GM19395 (cell line): ENCODE results near the gene CACNA1E.

Source experiments
- ATAC-seq: cut with Tn5 transposase; IDR thresholded peaks from one replicate; pipeline ENCODE4 v1.9.1; 2021; ENCODE audit warnings: mild to moderate bottlenecking, moderate library complexity; ENCODE audit not compliant: unreplicated experiment

CACNA1E gene

GRCh38 chr1:181483285-181484195 is at the start of gene CACNA1E:
CACNA1E (plus strand) TSS chr1:181483517; CDS start chr1:181483745, 228 bp downstream.
- no peak for ATAC-seq

- ATAC-seq = no peak
Measured at GRCh38 chr1:181433931-181434330, 49.4 kb upstream of the CACNA1E start.

DNA sequence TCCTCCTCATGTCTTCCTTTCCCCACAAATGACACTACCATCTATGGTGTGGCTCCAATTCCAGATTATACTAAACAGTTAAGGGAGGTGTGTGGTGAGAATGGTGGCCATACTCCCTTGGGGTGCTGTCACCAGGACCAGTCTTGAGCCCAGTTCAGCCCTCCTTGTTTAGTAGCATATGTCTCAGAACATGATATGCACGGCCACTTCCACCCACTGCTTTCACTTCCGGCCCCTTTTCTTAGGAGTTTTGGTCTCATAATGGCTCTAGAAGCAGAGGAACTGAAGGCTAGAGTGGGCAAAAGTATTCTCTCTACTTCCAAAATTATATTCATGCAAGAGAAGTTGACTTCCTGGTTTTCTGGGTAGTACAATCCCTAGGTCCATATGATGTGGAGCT is 45.3 kb upstream of the CACNA1E start:
- ATAC-seq = no peak

DNA sequence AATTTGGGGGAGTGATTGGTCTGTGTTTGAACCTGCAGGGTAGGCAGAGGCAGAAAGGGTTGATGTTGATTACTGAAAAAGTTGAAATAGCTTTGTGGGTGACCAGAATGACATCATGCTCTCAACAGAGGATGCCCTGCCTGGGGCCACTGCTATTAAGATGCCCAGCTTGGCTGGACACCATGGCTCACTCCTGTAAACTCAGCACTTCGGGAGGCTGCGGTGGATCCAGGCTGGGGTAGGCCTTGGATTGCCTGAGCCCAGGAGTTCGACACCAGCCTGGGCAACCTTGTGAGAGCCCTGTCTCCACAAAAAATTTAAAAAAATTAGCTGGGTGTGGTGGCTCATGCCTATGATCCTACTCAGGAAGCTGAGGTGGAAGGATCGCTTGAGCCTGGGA is 42.8 kb upstream of the CACNA1E start:
- no peak for ATAC-seq

GRCh38 chr1:181442181-181442525 is 41.2 kb upstream of the CACNA1E start:
- ATAC-seq = no peak

GRCh38 chr1:181443231-181443853 is 40.0 kb upstream of the CACNA1E start:
- ATAC-seq = no peak

- no peak for ATAC-seq
Measured at GRCh38 chr1:181445436-181445835, 37.9 kb upstream of the CACNA1E start.

DNA sequence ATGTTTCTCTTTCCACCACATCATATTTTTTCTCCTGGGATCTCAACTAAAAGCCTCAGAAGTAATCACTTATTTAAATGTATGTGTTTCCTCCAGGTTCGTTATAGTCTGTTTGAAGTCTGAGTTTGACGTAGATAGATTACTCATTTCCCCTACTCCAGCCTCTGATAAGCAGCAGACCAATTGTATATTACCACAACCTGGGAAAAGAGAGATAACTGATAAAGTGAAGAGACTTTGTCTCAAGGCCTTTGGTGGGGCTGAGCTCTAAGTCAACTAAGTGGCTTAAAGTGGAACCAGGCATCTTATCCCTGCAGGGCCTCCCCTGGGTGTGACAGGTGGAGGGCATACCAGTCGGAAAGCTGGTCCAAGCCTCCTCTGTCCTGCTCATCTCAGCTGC is 34.9 kb upstream of the CACNA1E start:
- no peak for ATAC-seq

GRCh38 chr1:181451661-181452230 is 31.6 kb upstream of the CACNA1E start:
- ATAC-seq = no peak

- no peak for ATAC-seq
Measured at GRCh38 chr1:181452746-181453145, 30.6 kb upstream of the CACNA1E start.

- no peak for ATAC-seq
Measured at GRCh38 chr1:181453541-181454201, 29.6 kb upstream of the CACNA1E start.

DNA sequence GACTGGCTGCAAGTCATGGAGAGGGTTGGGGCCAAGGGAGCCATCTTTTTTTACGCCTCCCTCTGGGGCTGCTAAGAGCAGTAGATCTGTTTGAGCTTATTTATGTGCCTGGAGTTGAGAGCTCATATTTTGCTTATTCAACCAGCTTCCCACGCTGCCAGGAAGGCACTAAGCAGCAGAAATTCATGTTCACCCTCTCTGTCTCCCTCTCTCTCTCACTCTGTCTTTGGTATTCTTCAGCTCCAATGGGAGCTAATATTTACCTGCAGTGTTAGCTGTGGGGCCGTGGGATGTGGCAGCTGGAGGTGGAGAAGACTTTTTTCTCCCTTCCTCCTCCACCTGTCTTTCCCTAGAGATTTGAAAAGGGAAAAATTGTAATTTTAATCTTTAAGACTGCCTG is 26.8 kb upstream of the CACNA1E start:
- no peak for ATAC-seq

- no peak for ATAC-seq
Measured at GRCh38 chr1:181458419-181458818, 24.9 kb upstream of the CACNA1E start.

GRCh38 chr1:181459067-181459466 is 24.2 kb upstream of the CACNA1E start:
- ATAC-seq = no peak

GRCh38 chr1:181469829-181470228 is 13.5 kb upstream of the CACNA1E start:
- ATAC-seq = no peak

DNA sequence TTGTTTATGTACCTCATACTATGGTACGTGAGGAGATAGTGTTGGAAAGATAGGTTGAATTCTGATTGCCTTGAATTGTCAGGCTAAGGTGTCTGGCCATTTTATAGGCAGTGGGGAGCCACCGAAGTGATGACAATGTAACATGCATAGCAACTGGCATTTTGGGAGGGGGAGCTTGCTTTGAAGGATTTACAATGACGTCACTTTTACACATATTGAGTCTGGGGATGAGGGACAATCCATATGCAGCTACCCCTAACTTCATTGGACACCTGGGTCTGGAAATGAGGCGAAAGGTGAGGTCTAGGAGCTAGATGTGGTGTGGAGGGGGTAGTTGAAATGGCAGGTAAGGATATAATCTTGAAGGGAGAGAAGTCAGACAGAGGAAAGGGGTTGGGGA is 7.7 kb upstream of the CACNA1E start:
- ATAC-seq = no peak

- no peak for ATAC-seq
Measured at GRCh38 chr1:181476581-181476980, 6.7 kb upstream of the CACNA1E start.

DNA sequence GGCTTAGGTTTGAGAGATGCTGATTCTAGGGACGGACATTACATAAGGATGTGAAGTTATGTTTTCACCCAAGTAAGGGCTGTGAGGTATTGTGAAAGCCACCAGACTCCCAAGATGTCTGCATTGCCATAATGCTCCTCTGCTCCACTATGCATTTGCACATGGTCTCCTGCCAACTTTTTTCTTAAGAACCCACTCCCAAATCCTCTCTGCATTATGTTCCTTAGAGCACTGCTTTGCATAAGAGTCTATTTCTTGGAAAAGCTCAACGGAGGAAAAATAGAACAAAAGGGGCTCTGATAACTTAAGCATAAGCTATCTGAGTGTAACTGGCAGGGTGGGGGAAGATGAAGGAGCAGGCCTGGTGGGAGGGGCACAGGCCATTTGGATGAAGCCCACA is 5.0 kb upstream of the CACNA1E start:
- no peak for ATAC-seq

GRCh38 chr1:181479137-181479745 is 4.1 kb upstream of the CACNA1E start:
- ATAC-seq = peak; percentile 48

GRCh38 chr1:181482001-181482430 is 1.3 kb upstream of the CACNA1E start:
- ATAC-seq = no peak
